ENCODE results near the gene NEUROD2. TPM values are rescaled to one million over a fixed set of nuclear protein-coding genes. Genes with fewer than 3 reads are reported as not detected.

Gene NEUROD2
- total RNA-seq, 2 donors from 2014 or later: 0.17 TPM; not detected in 1

- no peak for TF ChIP-seq POLR2AphosphoS5 (IDR thresholded peaks at IDR 0.05)
- TF ChIP-seq, protein P1, sequence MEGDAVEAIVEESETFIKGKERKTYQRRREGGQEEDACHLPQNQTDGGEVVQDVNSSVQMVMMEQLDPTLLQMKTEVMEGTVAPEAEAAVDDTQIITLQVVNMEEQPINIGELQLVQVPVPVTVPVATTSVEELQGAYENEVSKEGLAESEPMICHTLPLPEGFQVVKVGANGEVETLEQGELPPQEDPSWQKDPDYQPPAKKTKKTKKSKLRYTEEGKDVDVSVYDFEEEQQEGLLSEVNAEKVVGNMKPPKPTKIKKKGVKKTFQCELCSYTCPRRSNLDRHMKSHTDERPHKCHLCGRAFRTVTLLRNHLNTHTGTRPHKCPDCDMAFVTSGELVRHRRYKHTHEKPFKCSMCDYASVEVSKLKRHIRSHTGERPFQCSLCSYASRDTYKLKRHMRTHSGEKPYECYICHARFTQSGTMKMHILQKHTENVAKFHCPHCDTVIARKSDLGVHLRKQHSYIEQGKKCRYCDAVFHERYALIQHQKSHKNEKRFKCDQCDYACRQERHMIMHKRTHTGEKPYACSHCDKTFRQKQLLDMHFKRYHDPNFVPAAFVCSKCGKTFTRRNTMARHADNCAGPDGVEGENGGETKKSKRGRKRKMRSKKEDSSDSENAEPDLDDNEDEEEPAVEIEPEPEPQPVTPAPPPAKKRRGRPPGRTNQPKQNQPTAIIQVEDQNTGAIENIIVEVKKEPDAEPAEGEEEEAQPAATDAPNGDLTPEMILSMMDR (IDR thresholded peaks at IDR 0.05): no peak
- TF ChIP-seq POLR2A (IDR thresholded peaks at IDR 0.05): no peak
- H3K4me1 ChIP-seq (replicated peaks): no peaks in the 10 kb centered on the region
- H3K27ac ChIP-seq: no peak overlapping the region
- WGBS: 85% methylated on average over 7 of the region's 7 CpGs
- DNase-seq (ENCODE audit: low spot score): no peak
- peaks cover 0 to 2% of the 10 kb centered on the region in 2 donors for H3K36me3 ChIP-seq
- H3K4me3 ChIP-seq: no peak overlapping the region
- no peaks in the 10 kb centered on the region for H3K9me3 ChIP-seq
- intact Hi-C loops (cut with DNase I): no loop called here
- no peaks in the 10 kb centered on the region for H3K27me3 ChIP-seq (replicated peaks; ENCODE audit: insufficient read depth)
Observed at GRCh38 chr17:39562976-39563375, 44.7 kb downstream of the NEUROD2 start.

DNA sequence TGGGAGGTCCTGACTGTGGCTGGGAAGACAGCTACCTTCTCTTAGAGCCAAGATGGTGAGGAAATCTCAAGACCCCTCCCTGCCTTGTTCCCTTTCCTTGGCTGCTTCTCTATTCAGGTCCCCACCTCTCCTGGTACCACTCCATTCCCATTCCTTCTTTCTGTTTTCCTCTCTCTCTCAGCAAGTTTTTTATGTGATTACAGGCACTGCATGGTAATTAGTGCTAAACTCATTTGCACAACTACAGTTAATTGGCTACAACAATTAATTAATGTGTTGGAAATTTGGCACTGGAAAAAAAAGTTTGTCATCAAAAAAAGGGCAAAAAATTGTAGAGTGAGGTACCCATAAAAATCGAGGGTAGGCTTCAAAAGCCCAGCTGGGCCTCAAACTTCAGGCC lies 45.3 kb downstream of the NEUROD2 start:
- intact Hi-C loops (cut with DNase I): no loop called here
- H3K36me3 ChIP-seq: peaks cover 0 to 2% of the 10 kb centered on the region in 2 donors

GRCh38 chr17:39556423-39556822 lies 51.3 kb downstream of the NEUROD2 start:
- intact Hi-C loops (cut with DNase I): no loop called here
- H3K9me3 ChIP-seq: no peaks in the 10 kb centered on the region
- no peaks in the 10 kb centered on the region for H3K27me3 ChIP-seq (replicated peaks; ENCODE audit: insufficient read depth)
- TF ChIP-seq POLR2AphosphoS5 (IDR thresholded peaks at IDR 0.05) (no peak), POLR2A (IDR thresholded peaks at IDR 0.05) (no peak)
- TF ChIP-seq, protein P1 (IDR thresholded peaks at IDR 0.05): no peak
- H3K4me3 ChIP-seq: no peak overlapping the region
- no peaks in the 10 kb centered on the region for H3K4me1 ChIP-seq (replicated peaks)
- WGBS: 12% methylated on average over 1 of the region's 1 CpG
- peaks cover 0 to 7% of the 10 kb centered on the region in 2 donors for H3K36me3 ChIP-seq
- H3K27ac ChIP-seq: no peak overlapping the region
- DNase-seq (ENCODE audit: low spot score): no peak

More for the DNA sequence above, 45.3 kb downstream of the NEUROD2 start:
- Histone ChIP-seq H3K27ac (no peak overlapping the region), H3K27me3 (replicated peaks; ENCODE audit: insufficient read depth) (no peaks in the 10 kb centered on the region), H3K4me1 (replicated peaks) (no peaks in the 10 kb centered on the region), H3K4me3 (no peak overlapping the region), H3K9me3 (no peaks in the 10 kb centered on the region)
- no peak for TF ChIP-seq POLR2A (IDR thresholded peaks at IDR 0.05)
- TF ChIP-seq, protein P1 (IDR thresholded peaks at IDR 0.05): no peak
- no peak for TF ChIP-seq POLR2AphosphoS5 (IDR thresholded peaks at IDR 0.05)
- 50% methylated on average over 1 of the region's 1 CpG for WGBS
- no peak for DNase-seq (ENCODE audit: low spot score)

DNA sequence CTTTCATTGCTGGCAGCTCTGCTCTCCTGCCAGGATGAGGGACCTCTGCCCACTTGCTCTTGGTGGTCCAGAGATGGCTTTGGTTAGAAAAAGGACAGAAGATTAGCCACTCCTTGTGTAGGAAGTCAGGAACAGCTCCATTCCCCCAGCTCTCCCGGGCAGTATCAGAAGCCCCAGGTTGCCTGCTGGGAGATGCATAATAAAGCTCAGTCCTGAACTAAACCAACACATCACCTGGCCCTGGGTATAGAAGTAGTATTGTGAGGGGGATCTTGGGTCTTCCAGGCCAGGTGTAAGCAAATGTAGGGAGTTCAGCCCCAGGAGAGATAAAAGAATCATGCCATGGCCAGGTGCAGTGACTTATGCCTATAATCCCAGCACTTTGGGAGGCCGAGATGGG lies 52.4 kb downstream of the NEUROD2 start:
- no peak for DNase-seq (ENCODE audit: low spot score)
- TF ChIP-seq POLR2A (IDR thresholded peaks at IDR 0.05) (no peak), POLR2AphosphoS5 (IDR thresholded peaks at IDR 0.05) (no peak)
- TF ChIP-seq, protein P1 (IDR thresholded peaks at IDR 0.05): no peak
- Histone ChIP-seq H3K9me3 (no peaks in the 10 kb centered on the region), H3K4me1 (replicated peaks) (no peaks in the 10 kb centered on the region), H3K36me3 (peaks cover 0 to 7% of the 10 kb centered on the region in 2 donors), H3K27ac (no peak overlapping the region), H3K4me3 (no peak overlapping the region), H3K27me3 (replicated peaks; ENCODE audit: insufficient read depth) (no peaks in the 10 kb centered on the region)
- intact Hi-C loops (cut with DNase I): no loop called here
- 66% methylated on average over 2 of the region's 2 CpGs for WGBS

Other genes starting within 250 kb of the NEUROD2 start
- gene FBXL20, start 206.3 kb downstream of the NEUROD2 start, total RNA-seq: 10 to 100 TPM; 22.4 to 43.6 TPM
- 10 to 100 TPM; 22.9 to 39.7 TPM for gene MED1, start 156.7 kb downstream of the NEUROD2 start, total RNA-seq
- 10 to 100 TPM; 37.7 to 75.8 TPM for gene CDK12, start 146.4 kb downstream of the NEUROD2 start, total RNA-seq
- gene PPP1R1B, start 19.0 kb upstream of the NEUROD2 start, total RNA-seq: 100 to 1,000 TPM in 1 of 2 donors, 10 to 100 TPM in 1; 69.0 to 108 TPM
- gene STARD3, start 29.2 kb upstream of the NEUROD2 start, total RNA-seq: 100 to 1,000 TPM in 1 of 2 donors, 10 to 100 TPM in 1; 52.5 to 202 TPM
- gene TCAP, start 57.4 kb upstream of the NEUROD2 start, total RNA-seq: 10 to 100 TPM in 1 of 2 donors, 1 to 10 TPM in 1; 4.3 to 44.3 TPM
- gene PNMT, start 60.5 kb upstream of the NEUROD2 start, total RNA-seq: 1 to 10 TPM; 2.7 to 5.8 TPM
- 10 to 100 TPM; 44.6 to 50.0 TPM for gene PGAP3, start 80.1 kb upstream of the NEUROD2 start, total RNA-seq
- gene ERBB2, start 92.1 kb upstream of the NEUROD2 start, total RNA-seq: 100 to 1,000 TPM; 112 to 172 TPM
- gene MIEN1, start 122.6 kb upstream of the NEUROD2 start, total RNA-seq: 100 to 1,000 TPM in 1 of 2 donors, 10 to 100 TPM in 1; 46.5 to 119 TPM
- gene GRB7, start 130.0 kb upstream of the NEUROD2 start, total RNA-seq: 10 to 100 TPM; 25.7 to 32.6 TPM

Data from prostate gland (tissue), 2 donors.